HG03439 (cell line): ENCODE data around the gene AICDA.
"Not testable (repeated sequence)": the region's sequence is repeated elsewhere in the genome, so short reads cannot be mapped to it uniquely, and the experiment has no call there.

ENCODE experiments used
- ATAC-seq: cut with Tn5 transposase; IDR thresholded peaks from one replicate; pipeline ENCODE4 v1.9.1; 2021; ENCODE audit warnings: mild to moderate bottlenecking, moderate library complexity; ENCODE audit not compliant: unreplicated experiment

The AICDA gene

GRCh38 chr12:8613881-8614280 is 1.2 kb upstream of the AICDA start:
- ATAC-seq, result not testable (repeated sequence)

DNA sequence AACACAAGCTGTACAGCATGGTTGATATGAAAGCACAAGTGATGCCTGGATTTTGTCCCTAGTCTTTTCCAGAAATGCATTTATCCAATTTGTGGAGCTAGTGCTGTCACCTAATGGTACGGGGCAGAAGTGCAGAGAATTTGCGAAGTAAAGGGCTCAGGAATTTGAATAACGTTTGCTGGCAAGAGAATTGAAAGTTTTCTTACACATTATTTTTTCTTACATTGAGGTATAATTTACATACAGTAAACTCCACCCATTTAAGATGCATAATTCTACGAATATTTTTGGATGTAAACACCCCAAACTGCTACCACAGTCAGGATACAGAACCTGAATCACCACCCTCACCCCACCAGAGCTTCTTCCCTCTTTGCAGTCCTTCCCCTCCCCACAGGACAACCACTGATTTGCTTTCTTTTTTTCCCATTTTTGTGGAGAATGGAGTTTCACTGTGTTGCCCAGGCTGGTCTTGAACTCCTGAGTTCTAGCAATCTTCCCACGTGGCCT is 3.5 kb downstream of the AICDA start:
- ATAC-seq, result no peak

- ATAC-seq, result no peak
Measured at GRCh38 chr12:8606890-8607289, 5.8 kb downstream of the AICDA start.

- ATAC-seq, result no peak
Measured at GRCh38 chr12:8605057-8605456, 7.6 kb downstream of the AICDA start.

GRCh38 chr12:8603856-8604255 is 8.8 kb downstream of the AICDA start:
- no peak for ATAC-seq

- ATAC-seq, result no peak
Measured at GRCh38 chr12:8603286-8603685, 9.4 kb downstream of the AICDA start.

DNA sequence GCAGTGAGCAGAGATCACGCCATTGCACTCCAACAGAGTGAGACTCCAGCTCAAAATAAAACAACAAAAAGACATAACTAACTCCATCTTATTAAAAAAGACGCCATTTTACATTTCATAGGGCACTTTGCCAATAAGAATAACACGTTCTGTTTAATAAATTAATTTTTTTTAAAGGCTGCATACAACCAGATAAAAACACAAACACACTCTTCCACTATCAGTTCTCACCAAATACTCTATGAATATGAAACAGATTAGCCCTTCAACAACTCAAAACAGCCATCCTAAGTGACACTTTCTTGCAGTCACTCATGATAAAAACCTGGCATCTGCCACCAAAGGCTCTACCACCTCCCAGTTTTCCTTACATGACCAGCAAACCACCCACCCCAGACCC is 16.1 kb downstream of the AICDA start:
- ATAC-seq, result no peak

- no peak for ATAC-seq
Measured at GRCh38 chr12:8594072-8594471, 18.6 kb downstream of the AICDA start.

GRCh38 chr12:8593246-8593645 is 19.4 kb downstream of the AICDA start:
- ATAC-seq, result no peak

DNA sequence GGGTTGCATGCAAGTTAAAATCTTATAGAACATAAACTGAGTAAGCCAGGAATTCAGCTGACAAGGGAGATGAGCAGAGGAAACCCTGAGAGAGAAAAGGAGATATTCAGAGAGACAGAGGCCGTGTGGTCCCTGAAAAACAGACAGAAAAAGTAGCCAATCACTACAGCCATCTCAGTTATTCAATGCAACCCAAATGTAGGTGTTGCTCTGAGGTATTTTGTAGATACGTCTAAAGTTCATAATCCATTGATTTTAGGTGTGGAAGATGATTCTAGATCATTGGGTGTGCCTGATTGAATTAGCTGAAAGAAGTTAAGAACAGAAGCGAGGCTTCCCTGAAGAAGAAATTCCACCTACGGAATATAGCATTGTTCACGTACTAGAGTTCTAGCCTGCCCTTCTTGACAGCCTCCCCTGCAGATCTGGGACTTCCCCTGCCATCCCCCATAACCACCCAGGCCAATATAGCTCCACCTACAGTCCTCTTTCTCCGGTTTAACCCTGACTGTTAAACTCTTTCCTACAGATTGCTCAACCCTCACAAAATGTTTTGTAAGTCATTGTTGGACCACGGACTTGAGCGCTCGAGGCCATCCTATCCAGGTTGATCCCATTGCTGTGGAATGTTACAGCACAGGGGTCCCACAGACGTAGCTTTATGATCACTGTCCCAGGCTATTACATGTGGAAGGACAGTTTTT is 21.7 kb downstream of the AICDA start:
- no peak for ATAC-seq

- ATAC-seq, result no peak
Measured at GRCh38 chr12:8589679-8590078, 23.0 kb downstream of the AICDA start.

GRCh38 chr12:8584478-8584877 is 28.2 kb downstream of the AICDA start:
- ATAC-seq, result not testable (repeated sequence)

GRCh38 chr12:8584004-8584403 is 28.7 kb downstream of the AICDA start:
- ATAC-seq, result no peak

DNA sequence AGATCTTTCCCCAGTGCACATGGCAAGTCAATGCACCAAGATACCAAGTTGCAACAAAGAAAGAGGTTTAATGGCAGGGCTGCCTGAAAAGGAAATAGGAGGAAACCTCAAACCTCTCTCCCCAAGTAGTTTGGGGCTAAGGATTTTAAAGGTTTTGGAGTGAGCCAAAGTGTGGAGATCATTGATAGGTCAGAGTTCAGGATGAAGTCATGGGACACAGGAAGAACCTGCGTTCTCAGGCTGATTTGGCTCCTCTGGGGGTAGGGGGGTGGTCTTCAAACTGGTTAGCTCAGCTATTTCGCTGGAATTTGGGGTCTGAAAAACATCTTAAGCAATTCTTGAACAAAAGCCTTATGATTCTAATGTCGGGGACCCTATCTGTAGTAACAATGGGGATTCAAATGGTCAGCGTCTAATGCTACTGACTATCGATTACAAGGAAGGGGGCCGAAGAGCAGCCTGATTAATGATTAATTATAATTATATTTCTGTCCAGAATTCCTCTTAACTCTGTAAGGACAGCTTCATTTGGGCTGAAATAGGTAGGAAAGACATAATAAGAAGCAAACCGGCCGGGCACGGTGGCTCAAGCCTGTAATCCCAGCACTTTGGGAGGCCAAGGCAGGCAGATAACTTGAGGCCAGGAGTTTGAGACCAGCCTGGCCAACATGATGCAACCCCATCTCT is 31.4 kb downstream of the AICDA start:
- no peak for ATAC-seq

DNA sequence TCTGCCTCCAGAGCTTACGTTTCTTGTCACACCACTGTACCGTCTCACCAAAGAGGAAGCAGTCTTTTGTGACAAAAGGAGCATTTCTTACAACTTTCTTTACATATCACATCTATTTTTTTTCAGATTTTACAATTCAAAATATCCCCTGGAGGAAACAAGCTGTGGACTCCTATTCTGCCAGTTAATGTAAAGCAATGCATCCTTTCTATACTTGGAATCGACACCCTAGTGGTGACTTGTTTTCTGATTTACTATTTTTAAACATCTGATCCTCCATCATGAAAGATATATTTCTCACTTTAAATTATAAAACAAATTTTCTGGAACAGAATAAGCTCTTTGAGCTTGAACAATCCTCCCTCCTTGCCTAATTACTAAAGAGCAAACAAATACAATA is 34.8 kb downstream of the AICDA start:
- no peak for ATAC-seq

- ATAC-seq, result no peak
Measured at GRCh38 chr12:8572507-8572906, 40.2 kb downstream of the AICDA start.

DNA sequence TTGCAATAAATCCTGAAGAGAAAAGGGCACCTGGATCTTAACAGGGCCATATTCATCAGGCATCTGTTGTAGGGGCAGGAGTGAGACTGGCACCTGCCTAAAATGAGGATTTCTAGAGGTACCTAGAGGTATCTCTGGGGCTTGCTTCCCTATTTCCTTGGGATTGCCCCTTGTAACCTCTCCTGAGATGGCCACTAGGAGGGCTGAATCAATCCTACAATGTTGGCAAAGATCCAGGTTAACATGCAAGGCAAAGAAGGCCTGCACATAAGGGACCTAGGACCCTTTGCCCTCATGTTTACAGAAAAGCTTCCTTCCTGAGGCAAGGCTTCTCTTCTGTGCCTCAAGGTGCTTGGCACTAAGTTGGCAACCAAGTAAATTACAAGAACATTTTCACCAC is 46.1 kb downstream of the AICDA start:
- ATAC-seq, result no peak

DNA sequence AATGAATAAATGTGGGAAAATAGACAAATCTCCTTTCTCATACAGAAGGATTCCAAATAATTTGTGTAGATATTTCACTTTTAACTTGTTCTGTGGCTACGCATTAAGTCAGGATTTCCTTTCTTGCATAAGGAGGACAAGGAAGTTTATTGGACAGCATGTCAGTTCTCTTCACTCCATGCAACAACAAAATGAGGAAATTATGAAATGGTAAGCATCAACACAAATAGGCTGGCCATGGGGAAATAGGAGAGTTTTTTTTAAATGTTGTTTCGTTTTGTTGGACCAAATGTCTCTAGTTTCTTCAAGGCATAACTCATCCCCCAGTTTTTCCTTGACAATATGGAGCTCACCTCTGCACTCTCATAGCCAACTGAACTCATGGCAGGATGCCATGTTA is 46.6 kb downstream of the AICDA start:
- ATAC-seq, result not testable (repeated sequence)

- ATAC-seq, result no peak
Measured at GRCh38 chr12:8564656-8565055, 48.0 kb downstream of the AICDA start.

GRCh38 chr12:8563356-8563755 is 49.3 kb downstream of the AICDA start:
- ATAC-seq, result no peak

DNA sequence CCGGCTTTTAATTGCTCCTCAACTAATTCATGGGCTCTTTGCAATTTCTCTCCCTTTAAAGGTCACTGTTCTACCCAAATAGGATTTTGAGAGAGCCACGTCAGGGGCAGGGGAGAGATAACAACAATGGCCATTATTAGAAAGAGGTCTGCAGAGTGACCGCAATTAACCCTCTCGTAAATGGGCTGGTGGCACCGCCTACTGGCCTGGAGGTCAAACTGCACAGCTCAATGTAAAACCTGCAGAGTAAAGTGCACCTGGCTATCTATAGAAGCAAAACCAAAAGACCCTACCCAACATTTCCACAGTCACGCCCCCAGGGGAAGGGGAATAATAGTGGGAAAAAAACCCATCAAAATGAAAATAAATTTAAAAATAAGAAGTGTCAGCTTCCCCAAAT is 50.3 kb downstream of the AICDA start:
- ATAC-seq, result no peak

GRCh38 chr12:8561011-8561410 is 51.6 kb downstream of the AICDA start:
- no peak for ATAC-seq
